K562 (cell line): ENCODE measurements around the gene GALNT12. TPM values are rescaled to one million over a fixed set of nuclear protein-coding genes. Genes with fewer than 3 reads are reported as not detected.

ENCODE experiments used
- CSDE1 ChIP-seq, 2 experiments: fragments of 450-650 bp; IDR thresholded peaks; 2 replicates each; pipeline ENCODE4 v1.6.1; 2016; ENCODE audit warnings: mild to moderate bottlenecking in 1 of 2
- CXXC5 ChIP-seq: fragments of 250-450 bp; sonication (Bioruptor Pico); IDR thresholded peaks from 2 replicates; pipeline ENCODE4 v1.8.0; 2022; ENCODE audit warnings: inconsistent platforms, mild to moderate bottlenecking, moderate library complexity
- EWSR1 ChIP-seq: fragments of 450-650 bp; IDR thresholded peaks from 2 replicates; pipeline ENCODE4 v1.6.1; 2018; ENCODE audit warnings: borderline replicate concordance, mild to moderate bottlenecking, low read depth, moderate library complexity; ENCODE audit not compliant: partially characterized antibody
- GATAD2B ChIP-seq: fragments of 450-650 bp; IDR thresholded peaks from 2 replicates; pipeline ENCODE4 v1.6.1; 2017; ENCODE audit warnings: mild to moderate bottlenecking, borderline replicate concordance
- GTF2F1 ChIP-seq: IDR thresholded peaks from 2 replicates; pipeline ENCODE4 v1.6.1; 2011; ENCODE audit warnings: low read depth, low read length, improper control_type of control experiment
- HMG20A ChIP-seq: fragments of 450-650 bp; formaldehyde crosslinking; conservative IDR thresholded peaks from 2 replicates; pipeline ENCODE4 v1.4.0; 2020; ENCODE audit warnings: mild to moderate bottlenecking, mixed read lengths
- KDM1A ChIP-seq, 2 experiments: fragments of 450-650 bp; IDR thresholded peaks; 2 replicates each; pipeline ENCODE4 v1.6.1; 2016; ENCODE audit warnings: mild to moderate bottlenecking in 2 of 2
- KDM4B ChIP-seq, 2 experiments: fragments of 450-650 bp in 1 of 2; sonication (generic) in 1 of 2; IDR thresholded peaks; 2 replicates each; pipeline ENCODE4 v1.6.1; 2016 to 2017; ENCODE audit warnings: borderline replicate concordance in 2 of 2, antibody characterized with exemption in 1 of 2, low read depth in 1 of 2, mild to moderate bottlenecking in 1 of 2
- KHSRP ChIP-seq: fragments of 450-650 bp; IDR thresholded peaks from 2 replicates; pipeline ENCODE4 v1.6.1; 2017
- LCOR ChIP-seq: sonication (generic); formaldehyde crosslinking; IDR thresholded peaks from 2 replicates; pipeline ENCODE4 v1.8.0; 2022; ENCODE audit warnings: mild to moderate bottlenecking, missing genetic modification reagents
- MCM3 ChIP-seq: fragments of 450-650 bp; IDR thresholded peaks from 2 replicates; pipeline ENCODE4 v1.6.1; 2016
- NFRKB ChIP-seq: fragments of 450-650 bp; IDR thresholded peaks from 2 replicates; pipeline ENCODE4 v1.6.1; 2016; ENCODE audit warnings: low read depth
- NR1H2 ChIP-seq: sonication (generic); formaldehyde crosslinking; IDR thresholded peaks from 2 replicates; pipeline ENCODE4 v1.4.0; 2020; ENCODE audit warnings: mild to moderate bottlenecking, missing genetic modification reagents
- NUFIP1 ChIP-seq: fragments of 450-650 bp; IDR thresholded peaks from 2 replicates; pipeline ENCODE4 v1.6.1; 2018; ENCODE audit not compliant: partially characterized antibody
- PHB ChIP-seq: fragments of 250-450 bp; sonication (Bioruptor Pico); IDR thresholded peaks from 2 replicates; pipeline ENCODE4 v1.5.0; 2021
- POLR2B ChIP-seq: fragments of 450-650 bp; IDR thresholded peaks from 2 replicates; pipeline ENCODE4 v1.6.1; 2018; ENCODE audit warnings: low read depth; ENCODE audit not compliant: partially characterized antibody
- POLR2G ChIP-seq: fragments of 200-400 bp; formaldehyde crosslinking; IDR thresholded peaks from 2 replicates; pipeline ENCODE4 v1.6.1; 2017; ENCODE audit warnings: low read depth, mild to moderate bottlenecking, antibody characterized with exemption, low read length, moderate library complexity
- TRIM28 ChIP-seq: fragments of 450-650 bp; IDR thresholded peaks from 2 replicates; pipeline ENCODE4 v1.6.1; 2017
- ZBTB7A ChIP-seq: IDR thresholded peaks from 2 replicates; pipeline ENCODE4 v1.6.1; 2011; ENCODE audit warnings: low read depth, mild to moderate bottlenecking, low read length, moderate library complexity, borderline replicate concordance; ENCODE audit not compliant: control insufficient read depth
- ZKSCAN1 ChIP-seq: fragments of 150-350 bp; IDR thresholded peaks from 2 replicates; pipeline ENCODE4 v1.6.1; 2016; ENCODE audit warnings: low read depth, low read length
- ZNF224 ChIP-seq: sonication (generic); formaldehyde crosslinking; IDR thresholded peaks from 2 replicates; pipeline ENCODE4 v1.8.0; 2022; ENCODE audit warnings: mild to moderate bottlenecking, missing genetic modification reagents
- ZNF436 ChIP-seq: fragments of 250-450, 450-650 bp; sonication (Bioruptor Pico); formaldehyde crosslinking; IDR thresholded peaks from 2 replicates; pipeline ENCODE4 v1.7.0; 2020; ENCODE audit warnings: mild to moderate bottlenecking
- ZNF507 ChIP-seq: conservative IDR thresholded peaks from 2 replicates; pipeline ENCODE4 v1.6.1; 2017; ENCODE audit warnings: missing genetic modification characterization, missing compliant biosample characterization
- ZNF583 ChIP-seq: fragments of 250-450 bp; sonication (Bioruptor Pico); IDR thresholded peaks from 2 replicates; pipeline ENCODE4 v1.4.0; 2020
- ZNF707 ChIP-seq: fragments of 250-450 bp; sonication (Bioruptor Pico); conservative IDR thresholded peaks from 2 replicates; pipeline ENCODE4 v1.8.0; 2022; ENCODE audit warnings: inconsistent platforms, mild to moderate bottlenecking, moderate library complexity
- ZNF830 ChIP-seq: fragments of 250-450 bp; sonication (Bioruptor Pico); IDR thresholded peaks from 2 replicates; pipeline ENCODE4 v1.5.0; 2021; ENCODE audit warnings: mild to moderate bottlenecking
- ZSCAN32 ChIP-seq: fragments of 450-650 bp; formaldehyde crosslinking; IDR thresholded peaks from 2 replicates; pipeline ENCODE4 v1.4.0; 2020; ENCODE audit warnings: mild to moderate bottlenecking, moderate library complexity
- polyA plus RNA-seq, 8 experiments: library from polyadenylated mRNA; depleted of rRNA in 4 of 8; stranded (reverse) in 5 of 8; unstranded in 3 of 8; fragments of >200 nt; fragmentation: Nextera tagmentation in 2 of 8; fragmentation: Illumina TruSeq in 1 of 8; extraction: Ambion mirVana in 2 of 8; extraction: Trizol in 1 of 8; gene quantifications; 2 replicates each; pipeline versions ENCODE4 v1.2.1 to v1.2.3, GENCODE V29; 2011 to 2014; ENCODE audit warnings: inconsistent platforms in 1 of 8, missing spikeins in 1 of 8
- total RNA-seq, 7 experiments: library from RNA; depleted of rRNA in 6 of 7; stranded (reverse); fragments of >200 nt in 6 of 7; fragmentation: Illumina TruSeq in 2 of 7; extraction: Trizol in 2 of 7; gene quantifications; 2 replicates each; pipeline versions ENCODE4 v1.2.1 to v1.2.3, GENCODE V29; 2011 to 2021; ENCODE audit warnings: low replicate concordance in 1 of 7
- TF ChIP-seq, protein P1 (sequence below): sonication (generic); formaldehyde crosslinking; IDR thresholded peaks from 2 replicates; pipeline ENCODE4 v1.9.0; 2022; ENCODE audit warnings: mild to moderate bottlenecking, missing genetic modification reagents
- TF ChIP-seq, protein P2 (sequence below): fragments of 250-450 bp; sonication (Bioruptor Pico); IDR thresholded peaks from 2 replicates; pipeline ENCODE4 v1.8.0; 2022; ENCODE audit warnings: moderate library complexity, mild to moderate bottlenecking, inconsistent platforms
- TF ChIP-seq, protein P3 (sequence below): sonication (generic); IDR thresholded peaks from 2 replicates; pipeline ENCODE4 v1.6.1; 2016

The GALNT12 gene
- total and polyA plus RNA-seq, 9 of the 15 experiments (the other 6 are each of a cell fraction or from before 2014, with no cell fraction given): 29.7 to 82.9 (median 44.2) TPM

DNA sequence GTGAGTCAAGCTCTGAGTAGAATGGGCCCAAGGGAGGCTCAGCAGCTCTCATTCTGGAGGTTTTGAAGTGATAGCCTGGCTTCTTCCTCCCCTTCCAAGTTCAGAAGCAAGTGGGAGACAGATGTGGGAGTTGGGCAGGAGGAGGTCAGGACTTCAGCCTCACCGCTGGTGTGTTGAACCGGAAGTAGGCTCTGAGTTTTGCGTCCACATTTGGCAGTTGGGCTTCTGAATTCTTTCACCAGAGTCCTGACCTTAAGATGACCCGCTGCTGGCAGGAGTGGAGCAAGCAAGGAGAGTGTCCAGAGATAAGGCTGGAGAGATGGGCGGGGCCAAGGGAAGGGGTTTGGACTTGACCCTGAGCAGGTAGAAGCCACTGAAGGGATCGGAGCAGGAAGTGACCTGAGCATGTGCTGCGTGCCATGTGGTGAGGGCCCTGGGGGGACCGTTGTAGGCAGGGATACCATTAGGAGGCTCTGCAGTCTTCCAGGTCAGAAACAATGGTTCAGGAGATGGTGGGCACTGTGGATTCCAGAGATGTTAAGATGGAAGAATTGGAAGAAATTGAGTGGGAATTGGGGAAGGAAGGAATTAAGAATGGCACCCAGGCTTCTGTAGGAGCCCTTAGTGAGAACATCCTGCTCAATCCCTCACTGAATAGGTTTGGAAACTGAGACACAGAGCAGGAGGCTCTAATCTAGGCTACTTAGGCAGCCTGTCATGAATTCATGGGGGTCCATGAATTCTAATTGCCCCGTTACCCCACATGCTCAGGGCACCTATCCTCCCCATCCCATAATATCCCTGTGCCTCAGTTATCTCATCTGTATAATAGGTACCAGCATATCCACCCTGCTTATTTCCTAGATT, 25.9 kb downstream of the GALNT12 start (continued):
- TF ChIP-seq LCOR (CRISPR knock-in tag) (peak; percentile 82; the same call in 1 of the 2 replicates), EWSR1 (no peak), KDM4B (IDR thresholded peaks at IDR 0.05; ENCODE audit: borderline replicate concordance in 2 of 2, low read depth in 1 of 2) (no peak), ZSCAN32 (CRISPR knock-in tag) (no peak), NR1H2 (CRISPR knock-in tag) (no peak), ZNF507 (tag) (no peak), ZNF436 (no peak), CXXC5 (CRISPR knock-in tag) (peak; percentile 84), ZNF583 (CRISPR knock-in tag) (peak; percentile 76; the same call in 1 of the 2 replicates), TRIM28 (no peak), ZKSCAN1 (peak; percentile 81), ZNF224 (CRISPR knock-in tag) (no peak), GTF2F1 (0 out of 2 replicates have a peak, but pooled peaks have one; percentile 23), HMG20A (CRISPR knock-in tag) (no peak), KDM1A (IDR thresholded peaks at IDR 0.05) (peak in 1 of 2 experiments; percentile 41; a peak in 1 of 4 replicates), POLR2B (peak; percentile 57), ZNF830 (CRISPR knock-in tag) (no peak), NUFIP1 (no peak), CSDE1 (IDR thresholded peaks at IDR 0.05) (no peak), NFRKB (peak; percentile 91), ZBTB7A (peak; percentile 73; the same call in 1 of the 2 replicates), KHSRP (no peak), POLR2G (peak; percentile 64), ZNF707 (CRISPR knock-in tag) (no peak), MCM3 (no peak), GATAD2B (no peak), PHB (CRISPR knock-in tag) (no peak)
- TF ChIP-seq, protein P1, sequence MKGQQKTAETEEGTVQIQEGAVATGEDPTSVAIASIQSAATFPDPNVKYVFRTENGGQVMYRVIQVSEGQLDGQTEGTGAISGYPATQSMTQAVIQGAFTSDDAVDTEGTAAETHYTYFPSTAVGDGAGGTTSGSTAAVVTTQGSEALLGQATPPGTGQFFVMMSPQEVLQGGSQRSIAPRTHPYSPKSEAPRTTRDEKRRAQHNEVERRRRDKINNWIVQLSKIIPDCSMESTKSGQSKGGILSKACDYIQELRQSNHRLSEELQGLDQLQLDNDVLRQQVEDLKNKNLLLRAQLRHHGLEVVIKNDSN (CRISPR knock-in tag): peak; percentile 56
- TF ChIP-seq, protein P2, sequence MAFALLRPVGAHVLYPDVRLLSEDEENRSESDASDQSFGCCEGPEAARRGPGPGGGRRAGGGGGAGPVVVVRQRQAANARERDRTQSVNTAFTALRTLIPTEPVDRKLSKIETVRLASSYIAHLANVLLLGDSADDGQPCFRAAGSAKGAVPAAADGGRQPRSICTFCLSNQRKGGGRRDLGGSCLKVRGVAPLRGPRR (CRISPR knock-in tag): no peak; the same call in 1 of the 2 replicates
- TF ChIP-seq, protein P3, sequence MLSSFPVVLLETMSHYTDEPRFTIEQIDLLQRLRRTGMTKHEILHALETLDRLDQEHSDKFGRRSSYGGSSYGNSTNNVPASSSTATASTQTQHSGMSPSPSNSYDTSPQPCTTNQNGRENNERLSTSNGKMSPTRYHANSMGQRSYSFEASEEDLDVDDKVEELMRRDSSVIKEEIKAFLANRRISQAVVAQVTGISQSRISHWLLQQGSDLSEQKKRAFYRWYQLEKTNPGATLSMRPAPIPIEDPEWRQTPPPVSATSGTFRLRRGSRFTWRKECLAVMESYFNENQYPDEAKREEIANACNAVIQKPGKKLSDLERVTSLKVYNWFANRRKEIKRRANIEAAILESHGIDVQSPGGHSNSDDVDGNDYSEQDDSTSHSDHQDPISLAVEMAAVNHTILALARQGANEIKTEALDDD: 0 out of 2 replicates have a peak, but pooled peaks have one; percentile 59
